H9 (cell line): ENCODE data around the gene LGALS9C. TPM values are rescaled to one million over a fixed set of nuclear protein-coding genes. Genes with fewer than 3 reads are reported as not detected.
"Not testable (repeated sequence)": the region's sequence is repeated elsewhere in the genome, so short reads cannot be mapped to it uniquely, and the experiment has no call there.

Source experiments
- DNase-seq: peaks from one replicate; pipeline ENCODE4 v3.0.0-alpha.2; 2017
- H2AFZ ChIP-seq: one replicate; pipeline ENCODE4 v1.6.1; 2013; ENCODE audit warnings: mild to moderate bottlenecking, low read length, control low read depth, moderate library complexity
- H2AK5ac ChIP-seq: 2 replicates; pipeline ENCODE4 v1.6.1; 2013; ENCODE audit warnings: low read length, control low read depth, mixed read lengths; ENCODE audit not compliant: insufficient read length
- H2BK120ac ChIP-seq: one replicate; pipeline ENCODE4 v1.6.1; 2013; ENCODE audit warnings: low read depth, mild to moderate bottlenecking, low read length, control low read depth, inconsistent platforms; ENCODE audit not compliant: poor library complexity, severe bottlenecking
- H2BK12ac ChIP-seq: 2 replicates; pipeline ENCODE4 v1.6.1; 2013; ENCODE audit warnings: low read length, control low read depth, mixed read lengths, low read depth; ENCODE audit not compliant: insufficient read length
- H2BK15ac ChIP-seq: 2 replicates; pipeline ENCODE4 v1.6.1; 2013; ENCODE audit warnings: low read depth, low read length, control low read depth
- H2BK20ac ChIP-seq: one replicate; pipeline ENCODE4 v1.6.1; 2013; ENCODE audit warnings: low read depth, mild to moderate bottlenecking, low read length, control low read depth, inconsistent platforms; ENCODE audit not compliant: poor library complexity, severe bottlenecking
- H2BK5ac ChIP-seq: 2 replicates; pipeline ENCODE4 v1.6.1; 2013; ENCODE audit warnings: low read length, control low read depth, mixed read lengths; ENCODE audit not compliant: insufficient read length
- H3K14ac ChIP-seq: 2 replicates; pipeline ENCODE4 v1.6.1; 2013; ENCODE audit warnings: low read length, control low read depth; ENCODE audit not compliant: insufficient read depth
- H3K18ac ChIP-seq: 2 replicates; pipeline ENCODE4 v1.6.1; 2013; ENCODE audit warnings: low read depth, mild to moderate bottlenecking, mixed read lengths, low read length, control low read depth; ENCODE audit not compliant: insufficient read length
- H3K23ac ChIP-seq: 2 replicates; pipeline ENCODE4 v1.6.1; 2013; ENCODE audit warnings: low read length, control low read depth, mixed read lengths, low read depth; ENCODE audit not compliant: insufficient read length
- H3K23me2 ChIP-seq: 2 replicates; pipeline ENCODE4 v1.6.1; 2013; ENCODE audit warnings: low read depth, mild to moderate bottlenecking, mixed read lengths, low read length, control low read depth; ENCODE audit not compliant: insufficient read length, poor library complexity, severe bottlenecking
- H3K27ac ChIP-seq: 2 replicates; pipeline ENCODE4 v1.5.1; 2013; ENCODE audit warnings: low read length, control low read depth, mixed read lengths, low read depth; ENCODE audit not compliant: insufficient read length
- H3K27me3 ChIP-seq: 2 replicates; pipeline ENCODE4 v1.6.1; 2013; ENCODE audit warnings: low read length, control low read depth, inconsistent platforms; ENCODE audit not compliant: insufficient read depth
- H3K4ac ChIP-seq: 2 replicates; pipeline ENCODE4 v1.6.1; 2013; ENCODE audit warnings: low read depth, mild to moderate bottlenecking, control low read depth, inconsistent platforms, low read length, moderate library complexity
- H3K4me1 ChIP-seq: 2 replicates; pipeline ENCODE4 v1.6.1; 2013; ENCODE audit warnings: low read length, control low read depth, inconsistent platforms; ENCODE audit not compliant: insufficient read depth
- H3K4me2 ChIP-seq: 2 replicates; pipeline ENCODE4 v1.6.1; 2013; ENCODE audit warnings: low read length, control low read depth, mixed read lengths; ENCODE audit not compliant: insufficient read length, insufficient read depth
- H3K56ac ChIP-seq: 2 replicates; pipeline ENCODE4 v1.6.1; 2013; ENCODE audit warnings: low read depth, mild to moderate bottlenecking, mixed read lengths, low read length, control low read depth; ENCODE audit not compliant: insufficient read length
- H3K79me1 ChIP-seq: 2 replicates; pipeline ENCODE4 v1.6.1; 2013; ENCODE audit warnings: low read depth, mild to moderate bottlenecking, moderate library complexity, low read length, control low read depth, inconsistent platforms; ENCODE audit not compliant: insufficient read depth, poor library complexity, severe bottlenecking
- H3K79me2 ChIP-seq: 2 replicates; pipeline ENCODE4 v1.6.1; 2013; ENCODE audit warnings: low read length, control low read depth, inconsistent platforms; ENCODE audit not compliant: insufficient read depth
- H3K9ac ChIP-seq: 2 replicates; pipeline ENCODE4 v1.6.1; 2013; ENCODE audit warnings: low read length, control low read depth, mixed read lengths; ENCODE audit not compliant: insufficient read length; ENCODE audit errors: extremely low read depth
- H3K9me3 ChIP-seq: one replicate; pipeline ENCODE4 v1.6.1; 2013; ENCODE audit warnings: low read depth, low read length, inconsistent platforms; ENCODE audit not compliant: control insufficient read depth
- H3T11ph ChIP-seq: one replicate; pipeline ENCODE4 v1.6.1; 2013; ENCODE audit warnings: mild to moderate bottlenecking, low read length, control low read depth, inconsistent platforms
- H4K20me1 ChIP-seq: one replicate; pipeline ENCODE4 v1.6.1; 2013; ENCODE audit not compliant: control insufficient read depth, insufficient read length, insufficient read depth
- H4K5ac ChIP-seq: 2 replicates; pipeline ENCODE4 v1.6.1; 2013; ENCODE audit warnings: low read depth, mild to moderate bottlenecking, mixed read lengths, low read length, control low read depth; ENCODE audit not compliant: insufficient read length
- H4K8ac ChIP-seq: replicated peaks from 2 replicates; pipeline ENCODE4 v1.6.1; 2013; ENCODE audit warnings: low read length, control low read depth, mixed read lengths, low read depth; ENCODE audit not compliant: insufficient read length
- H4K91ac ChIP-seq: 2 replicates; pipeline ENCODE4 v1.6.1; 2013; ENCODE audit warnings: low read depth, mild to moderate bottlenecking, moderate library complexity, mixed read lengths, low read length, control low read depth; ENCODE audit not compliant: insufficient read length
- H3K27ac Mint-ChIP-seq, 3 experiments: 2 replicates in 2 of 3; 3 replicates in 1 of 3; pipeline ENCODE4 v1.8.0; 2020 to 2021; ENCODE audit warnings: mixed read lengths in 3 of 3, mild to moderate bottlenecking in 1 of 3, moderate library complexity in 1 of 3
- H3K27me3 Mint-ChIP-seq: 2 replicates; pipeline ENCODE4 v1.8.0; 2021; ENCODE audit warnings: low read depth, mild to moderate bottlenecking, moderate library complexity, mixed read lengths
- H3K36me3 Mint-ChIP-seq, 3 experiments: 2 replicates in 2 of 3; 3 replicates in 1 of 3; pipeline ENCODE4 v1.8.0; 2020 to 2021; ENCODE audit warnings: low read depth in 3 of 3, mixed read lengths in 3 of 3; ENCODE audit not compliant: insufficient read depth in 1 of 3
- H3K4me1 Mint-ChIP-seq, 2 experiments: 2 replicates each; pipeline ENCODE4 v1.8.0; 2020; ENCODE audit warnings: mixed read lengths in 2 of 2
- H3K4me3 Mint-ChIP-seq, 2 experiments: 2 replicates in 1 of 2; 3 replicates in 1 of 2; pipeline ENCODE4 v1.8.0; 2020 to 2021; ENCODE audit warnings: mild to moderate bottlenecking in 2 of 2, mixed read lengths in 2 of 2, moderate library complexity in 1 of 2
- H3K9me3 Mint-ChIP-seq, 2 experiments: 2 replicates in 1 of 2; 3 replicates in 1 of 2; pipeline ENCODE4 v1.8.0; 2020; ENCODE audit warnings: mild to moderate bottlenecking in 2 of 2, mixed read lengths in 2 of 2, moderate library complexity in 1 of 2
- WGBS: extraction: QIAGEN DNeasy Blood & Tissue Kit; methylation state at CpG from one replicate; pipeline ENCODE4 v1.1.7; 2013; ENCODE audit warnings: missing lambda C conversion rate, low lambda C conversion rate, mixed read lengths; ENCODE audit not compliant: insufficient read length; ENCODE audit errors: extremely low coverage; 5-methylcytosine and 5-hydroxymethylcytosine counted together
- total RNA-seq: library from RNA; stranded (reverse); gene quantifications from 2 replicates; pipeline ENCODE4 v1.2.1, GENCODE V29; 2021

The LGALS9C gene
- total RNA-seq, 1 experiment from 2014 or later: not detected

DNA sequence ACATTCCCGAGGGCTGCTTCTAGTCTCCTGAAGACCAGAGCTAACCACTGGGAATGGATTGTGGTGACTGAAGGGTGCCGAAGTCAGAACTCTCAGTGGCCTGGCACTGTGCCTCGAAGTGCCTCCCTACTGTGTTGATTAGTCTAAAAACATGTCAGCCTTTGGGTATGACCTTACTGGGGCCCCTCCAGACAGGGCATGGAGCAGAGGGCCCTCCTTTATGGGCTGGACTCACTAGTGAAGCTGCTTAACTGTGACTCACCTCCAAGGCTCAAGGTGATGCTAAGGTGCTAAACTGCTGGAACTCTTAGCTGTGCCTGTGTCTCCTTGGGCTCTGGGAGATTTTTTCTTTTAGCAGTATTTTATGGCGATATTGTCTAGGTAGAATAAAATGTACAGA lies 2.6 kb upstream of the LGALS9C start:
- not testable (repeated sequence) for H3K27ac Mint-ChIP-seq, H3K27me3 ChIP-seq, H3K9me3 Mint-ChIP-seq

DNA sequence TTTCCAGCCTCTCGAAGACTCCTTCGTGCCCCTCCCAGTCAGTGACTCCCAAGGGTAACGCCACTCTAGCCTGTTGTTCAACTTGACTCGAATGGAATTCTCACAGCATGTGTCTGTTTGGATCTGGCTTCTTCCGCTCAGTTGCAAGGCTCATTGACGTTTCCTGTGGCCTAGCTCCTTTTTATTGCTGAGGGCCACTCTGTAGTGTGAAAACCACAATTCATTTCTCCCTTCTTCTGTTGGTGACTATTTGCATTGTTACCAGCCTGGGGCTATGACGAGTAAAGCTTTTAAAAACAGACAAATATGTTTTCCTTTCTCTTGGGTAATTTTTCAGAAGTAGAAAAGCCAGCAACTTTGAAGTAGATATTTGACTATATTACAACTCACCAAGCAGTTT lies 1.8 kb upstream of the LGALS9C start:
- H3K23ac ChIP-seq, H3K23me2 ChIP-seq, H2BK120ac ChIP-seq, H3K79me2 ChIP-seq, H3K9me3 ChIP-seq, H3K27me3 ChIP-seq, H3K14ac ChIP-seq, H4K20me1 ChIP-seq, H3K27me3 Mint-ChIP-seq, H4K5ac ChIP-seq, H3K27ac ChIP-seq, H3K56ac ChIP-seq, H2BK20ac ChIP-seq, H3K79me1 ChIP-seq, H3T11ph ChIP-seq, H3K4me3 Mint-ChIP-seq, H2BK12ac ChIP-seq, H4K91ac ChIP-seq, H3K18ac ChIP-seq, H3K9ac ChIP-seq, H3K9me3 Mint-ChIP-seq, H3K4me2 ChIP-seq, H2AFZ ChIP-seq, H3K4ac ChIP-seq, H3K4me1 Mint-ChIP-seq, H2AK5ac ChIP-seq, H3K36me3 Mint-ChIP-seq, H3K27ac Mint-ChIP-seq, H2BK15ac ChIP-seq, H4K8ac ChIP-seq, H2BK5ac ChIP-seq, DNase-seq, H3K4me1 ChIP-seq: not testable (repeated sequence)
- WGBS: no CpG with 5 or more reads among the region's 7 CpGs

More for the DNA sequence above, 2.6 kb upstream of the LGALS9C start:
- H2BK15ac ChIP-seq, H4K91ac ChIP-seq, H3K79me1 ChIP-seq, H3K27me3 Mint-ChIP-seq, H2AK5ac ChIP-seq, H3K9me3 ChIP-seq, H3K36me3 Mint-ChIP-seq, H3K4me1 ChIP-seq, H2BK20ac ChIP-seq, H4K8ac ChIP-seq, H3K18ac ChIP-seq, H3K56ac ChIP-seq, H4K5ac ChIP-seq, H3K23ac ChIP-seq, H3K14ac ChIP-seq, H3K4me2 ChIP-seq, H4K20me1 ChIP-seq, H3K27ac ChIP-seq, H3K4me1 Mint-ChIP-seq, H2AFZ ChIP-seq, H2BK12ac ChIP-seq, H3T11ph ChIP-seq, H3K79me2 ChIP-seq, H3K4me3 Mint-ChIP-seq, H2BK120ac ChIP-seq, H2BK5ac ChIP-seq, DNase-seq, H3K9ac ChIP-seq, H3K4ac ChIP-seq, H3K23me2 ChIP-seq: not testable (repeated sequence)
- no CpG with 5 or more reads among the region's 4 CpGs for WGBS
